Natural killer cell (primary cell): ENCODE data around the gene NOXA1. TPM values are rescaled to one million over a fixed set of nuclear protein-coding genes. Genes with fewer than 3 reads are reported as not detected.

Experiments used
- ATAC-seq, 3 donors: fragments of 150-1000 bp in 2 of 3; fragments of 200-7000 bp in 1 of 3; cut with Tn5 transposase; 1 replicate in 1 of 3; 2 replicates in 2 of 3; pipeline ENCODE4 v1.10.0; 2021; ENCODE audit warnings: mild to moderate bottlenecking in 2 of 3, moderate library complexity in 2 of 3
- DNase-seq, 2 donors: peaks; one replicate each; pipeline versions ENCODE4 v3.0.0 to v3.0.0-alpha.2; 2013 to 2021; ENCODE audit warnings: mixed read lengths in 1 of 2
- H3K27ac ChIP-seq: one replicate; pipeline ENCODE4 v1.5.1; 2013; ENCODE audit warnings: mild to moderate bottlenecking, low read length
- H3K27me3 ChIP-seq: one replicate; pipeline ENCODE4 v1.6.1; 2013; ENCODE audit warnings: low read length; ENCODE audit not compliant: control insufficient read depth, insufficient read depth
- H3K36me3 ChIP-seq: one replicate; pipeline ENCODE4 v1.6.1; 2013; ENCODE audit warnings: low read length; ENCODE audit not compliant: control insufficient read depth, insufficient read depth
- H3K4me1 ChIP-seq: one replicate; pipeline ENCODE4 v1.6.1; 2013; ENCODE audit warnings: low read length; ENCODE audit not compliant: control insufficient read depth, insufficient read depth
- H3K4me3 ChIP-seq: one replicate; pipeline ENCODE4 v1.5.1; 2013; ENCODE audit warnings: low read length
- H3K9me3 ChIP-seq: one replicate; pipeline ENCODE4 v1.6.1; 2013; ENCODE audit warnings: low read length; ENCODE audit not compliant: control insufficient read depth, insufficient read depth
- H3K27ac Mint-ChIP-seq, 2 donors: one replicate each; pipeline ENCODE4 v1.8.0; 2022; ENCODE audit warnings: mild to moderate bottlenecking in 2 of 2, mixed read lengths in 2 of 2, moderate library complexity in 1 of 2
- H3K27me3 Mint-ChIP-seq, 2 donors: one replicate each; pipeline ENCODE4 v1.8.0; 2022; ENCODE audit warnings: low read depth in 2 of 2, mixed read lengths in 2 of 2
- H3K36me3 Mint-ChIP-seq: one replicate; pipeline ENCODE4 v1.8.0; 2022; ENCODE audit warnings: mixed read lengths
- H3K4me1 Mint-ChIP-seq, 2 donors: one replicate each; pipeline ENCODE4 v1.8.0; 2022; ENCODE audit warnings: mixed read lengths in 2 of 2
- H3K4me3 Mint-ChIP-seq: one replicate; pipeline ENCODE4 v1.8.0; 2022; ENCODE audit warnings: mild to moderate bottlenecking, moderate library complexity, mixed read lengths
- H3K9me3 Mint-ChIP-seq, 2 donors: one replicate each; pipeline ENCODE4 v1.8.0; 2022; ENCODE audit warnings: mixed read lengths in 2 of 2
- CTCF ChIP-seq: fragments of 200-600 bp; IDR thresholded peaks from one replicate; pipeline ENCODE4 v1.8.0; 2022; ENCODE audit warnings: antibody characterized with exemption
- WGBS: methylation state at CpG from one replicate; pipeline ENCODE4 v1.1.7; 2013; ENCODE audit warnings: missing lambda C conversion rate; ENCODE audit not compliant: insufficient coverage; 5-methylcytosine and 5-hydroxymethylcytosine counted together
- intact Hi-C: fragments of 100-400 bp; cut with micrococcal nuclease; formaldehyde crosslinking; loops from one replicate; pipeline ENCODE4 v1.14.2; 2022
- total RNA-seq, 4 donors: library from RNA; stranded (reverse); fragments of 120-200 nt in 1 of 4; gene quantifications; one replicate each; pipeline versions ENCODE4 v1.2.3 to v1.2.4, GENCODE V29; 2013 to 2022

The NOXA1 gene
- total RNA-seq, 3 donors from 2014 or later (not counting 1 experiment from before 2014, with no cell fraction given) = 4.7 to 10.0 (median 7.7) TPM

GRCh38 chr9:137429974-137430722 is 7.0 kb downstream of the NOXA1 start:
- TF ChIP-seq CTCF = no peak
- Mint-ChIP-seq H3K4me3 (no peak overlapping the region), H3K9me3 (no peaks in the 10 kb centered on the region), H3K27me3 (no peaks in the 10 kb centered on the region), H3K4me1 (no peaks in the 10 kb centered on the region), H3K36me3 (no peaks in the 10 kb centered on the region), H3K27ac (no peak overlapping the region)
- Histone ChIP-seq H3K9me3 (no peaks in the 10 kb centered on the region), H3K36me3 (no peaks in the 10 kb centered on the region), H3K4me3 (no peak overlapping the region), H3K27ac (no peak overlapping the region), H3K4me1 (peaks cover 28% of the 10 kb centered on the region), H3K27me3 (no peaks in the 10 kb centered on the region)
- no peak for DNase-seq
- no peak for ATAC-seq
- intact Hi-C loops = no loop called here
- WGBS = 74% methylated on average over 34 of the region's 34 CpGs

DNA sequence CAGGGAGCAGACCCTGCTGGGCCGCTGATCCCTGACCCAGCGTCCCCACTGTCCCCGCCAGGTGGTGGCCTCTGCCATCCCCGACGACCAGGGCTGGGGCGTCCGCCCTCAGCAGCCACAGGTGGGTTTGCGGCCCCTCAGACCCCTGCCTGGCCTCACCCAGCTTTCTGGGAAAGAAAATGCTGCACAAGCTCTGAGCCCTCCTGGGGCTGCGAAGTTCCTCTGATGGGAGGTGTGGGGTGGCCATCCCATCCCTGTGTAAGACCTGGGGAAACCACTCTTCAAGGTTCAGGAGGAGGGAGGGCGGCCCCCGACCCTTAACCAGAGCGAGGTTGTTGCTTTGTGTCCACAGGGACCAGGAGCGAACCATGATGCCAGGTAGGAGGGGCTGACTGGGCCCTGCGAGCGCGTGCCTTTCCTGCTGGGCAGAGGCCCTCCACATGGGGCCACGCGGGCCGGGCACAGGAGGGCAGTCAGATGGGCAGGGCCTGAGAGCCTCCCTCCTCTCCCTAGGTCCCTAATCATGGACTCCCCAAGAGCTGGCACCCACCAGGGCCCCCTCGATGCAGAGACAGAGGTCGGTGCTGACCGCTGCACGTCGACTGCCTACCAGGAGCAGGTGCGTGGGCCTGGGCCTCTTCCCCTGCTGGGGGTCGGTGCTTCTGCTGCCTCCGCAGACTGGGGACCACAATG is 7.7 kb downstream of the NOXA1 start:
- no peak for ATAC-seq
- Histone ChIP-seq H3K4me3 (no peak overlapping the region), H3K27ac (no peak overlapping the region)

DNA sequence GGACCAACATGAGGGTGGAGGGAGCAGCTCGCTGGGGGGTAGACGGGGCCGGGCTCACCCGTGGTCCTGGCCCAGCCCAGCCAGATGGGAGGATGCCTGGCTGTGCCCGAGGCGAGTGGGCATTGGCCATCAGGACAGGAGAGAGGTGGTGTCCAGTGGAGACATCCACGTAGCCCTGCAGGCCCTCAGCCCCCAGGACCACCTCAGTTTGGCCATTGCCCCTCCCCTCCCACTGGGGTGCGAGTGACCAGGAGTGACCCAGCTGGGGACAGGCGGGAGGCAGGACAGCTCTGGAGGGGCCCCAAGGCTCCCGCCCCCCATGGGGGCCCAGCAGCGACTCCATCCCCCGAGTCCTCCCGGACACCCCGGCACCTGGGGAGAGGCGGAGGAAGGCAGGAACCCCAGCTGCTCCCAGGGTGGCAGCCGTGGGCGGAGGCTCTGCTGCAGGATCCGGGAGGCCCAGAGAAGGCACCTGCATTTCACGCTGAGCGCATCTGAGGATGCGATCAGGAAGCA is 8.3 kb downstream of the NOXA1 start:
- TF ChIP-seq CTCF = no peak
- Mint-ChIP-seq H3K4me3 (no peak overlapping the region), H3K27me3 (no peaks in the 10 kb centered on the region), H3K4me1 (no peaks in the 10 kb centered on the region), H3K9me3 (no peaks in the 10 kb centered on the region), H3K36me3 (no peaks in the 10 kb centered on the region), H3K27ac (no peak overlapping the region)
- intact Hi-C loops = no loop called here
- 79% methylated on average over 21 of the region's 21 CpGs for WGBS
- Histone ChIP-seq H3K9me3 (no peaks in the 10 kb centered on the region), H3K27ac (no peak overlapping the region), H3K4me1 (peaks cover 29% of the 10 kb centered on the region), H3K4me3 (no peak overlapping the region), H3K27me3 (no peaks in the 10 kb centered on the region), H3K36me3 (no peaks in the 10 kb centered on the region)
- DNase-seq = no peak
- no peak for ATAC-seq

More for the DNA sequence above, 7.7 kb downstream of the NOXA1 start:
- intact Hi-C loops = no loop called here
- H3K4me3 Mint-ChIP-seq = no peak overlapping the region
- no peaks in the 10 kb centered on the region for H3K36me3 ChIP-seq
- WGBS = 79% methylated on average over 27 of the region's 27 CpGs
- no peaks in the 10 kb centered on the region for H3K27me3 ChIP-seq
- DNase-seq = no peak
- H3K4me1 Mint-ChIP-seq = no peaks in the 10 kb centered on the region
- no peak for TF ChIP-seq CTCF
- peaks cover 29% of the 10 kb centered on the region for H3K4me1 ChIP-seq
- H3K36me3 Mint-ChIP-seq = no peaks in the 10 kb centered on the region
- H3K27ac Mint-ChIP-seq = no peak overlapping the region
- H3K9me3 ChIP-seq = no peaks in the 10 kb centered on the region
- H3K9me3 Mint-ChIP-seq = no peaks in the 10 kb centered on the region
- H3K27me3 Mint-ChIP-seq = no peaks in the 10 kb centered on the region
